K562 (cell line): Measurements from ENCODE around the gene BLOC1S3. TPM values are rescaled to one million over a fixed set of nuclear protein-coding genes. Genes with fewer than 3 reads are reported as not detected.

ENCODE experiments used
- ATAC-seq: fragments of 200-7000 bp; cut with Tn5 transposase; 3 replicates; pipeline ENCODE4 v1.9.1; 2020; ENCODE audit warnings: moderate library complexity
- BruUV-seq: library from RNA; stranded (reverse); fragments of 400-500 nt; replicated peaks from 2 replicates; lab custom pipeline; 2021; lab: Mats Ljungman, UMichigan
- CTCF ChIA-PET: fragments of 300-600 bp; formaldehyde crosslinking; extraction: SDS; loops from one replicate; lab custom pipeline; 2021; ENCODE audit warnings: low intra/inter-chr PET ratio; lab: Yijun Ruan, JAX
- POLR2A ChIA-PET: fragments of 300-600, 350-650 bp; sonication (Branson Sonifier 250); formaldehyde crosslinking; extraction: SDS; loops from one replicate; lab custom pipeline; 2021; ENCODE audit warnings: antibody characterized with exemption, inconsistent platforms; lab: Yijun Ruan, JAX
- DNase-seq, 4 experiments: peaks; one replicate each; pipeline versions ENCODE4 v3.0.0 to v3.0.0-alpha.2; 2011 to 2018; ENCODE audit warnings: low spot score in 3 of 4, mixed read lengths in 3 of 4; ENCODE audit errors: extremely low read depth in 1 of 4
- FAIRE-seq: peaks from 2 replicates; lab custom pipeline; 2011; peaks lifted over from hg19 to GRCh38; lab: Jason Lieb, UNC
- H2AFZ ChIP-seq: 2 replicates; pipeline ENCODE4 v1.6.0; 2011; ENCODE audit warnings: low read depth, low read length, control low read depth, inconsistent platforms
- H3K27ac ChIP-seq: fragments of 200-600 bp; 3 replicates; pipeline ENCODE4 v1.8.0; 2011; ENCODE audit warnings: low read depth, mild to moderate bottlenecking, control low read depth, inconsistent platforms, low read length, moderate library complexity, mixed read lengths; ENCODE audit errors: extremely low read depth
- H3K27me3 ChIP-seq, 2 experiments: fragments of 300-600 bp in 1 of 2; 2 replicates in 1 of 2; 3 replicates in 1 of 2; pipeline versions ENCODE4 v1.6.0 to v1.8.0; 2011; ENCODE audit warnings: inconsistent platforms in 2 of 2, low read length in 2 of 2, mild to moderate bottlenecking in 1 of 2, mixed read lengths in 1 of 2, moderate library complexity in 1 of 2; ENCODE audit not compliant: control insufficient read depth in 2 of 2, insufficient read depth in 2 of 2
- H3K36me3 ChIP-seq: fragments of 300-600 bp; 3 replicates; pipeline ENCODE4 v1.8.0; 2011; ENCODE audit warnings: mild to moderate bottlenecking, low read length, inconsistent platforms; ENCODE audit not compliant: control insufficient read depth, insufficient read depth
- H3K4me1 ChIP-seq, 2 experiments: fragments of 200-600 bp in 1 of 2; replicated peaks in 1 of 2; 2 replicates in 1 of 2; 3 replicates in 1 of 2; pipeline versions ENCODE4 v1.5.1 to v1.8.0; 2011; ENCODE audit warnings: inconsistent platforms in 2 of 2, low read length in 2 of 2, mild to moderate bottlenecking in 1 of 2, mixed read lengths in 1 of 2, moderate library complexity in 1 of 2; ENCODE audit not compliant: control insufficient read depth in 2 of 2, insufficient read depth in 2 of 2
- H3K4me2 ChIP-seq: 2 replicates; pipeline ENCODE4 v1.6.1; 2011; ENCODE audit warnings: low read length, control low read depth, inconsistent platforms, mixed read lengths; ENCODE audit not compliant: insufficient read depth
- H3K4me3 ChIP-seq: fragments of 200-600 bp; sonication (generic), shearing (Covaris generic); 2 replicates; pipeline ENCODE4 v1.5.1; 2016; ENCODE audit warnings: control low read depth, inconsistent platforms
- H3K79me2 ChIP-seq: fragments of 200-600 bp; 3 replicates; pipeline ENCODE4 v1.8.0; 2011; ENCODE audit warnings: low read length, inconsistent platforms; ENCODE audit not compliant: control insufficient read depth, insufficient read depth
- H3K9ac ChIP-seq, 2 experiments: 2 replicates each; pipeline versions ENCODE4 v1.6.0 to v1.6.1; 2011; ENCODE audit warnings: low read depth in 2 of 2, low read length in 2 of 2, control low read depth in 1 of 2, inconsistent platforms in 1 of 2, mild to moderate bottlenecking in 1 of 2, mixed read lengths in 1 of 2; ENCODE audit not compliant: insufficient read depth in 1 of 2
- H3K9me1 ChIP-seq: one replicate; pipeline ENCODE4 v1.6.0; 2011; ENCODE audit warnings: inconsistent platforms, mild to moderate bottlenecking, low read length, moderate library complexity; ENCODE audit not compliant: control insufficient read depth, insufficient read depth
- H3K9me3 ChIP-seq: replicated peaks from 2 replicates; pipeline ENCODE4 v1.5.1; 2011; ENCODE audit warnings: low read depth, low read length, inconsistent platforms; ENCODE audit not compliant: control insufficient read depth, insufficient read depth
- H4K20me1 ChIP-seq: replicated peaks from 2 replicates; pipeline ENCODE4 v1.6.1; 2011; ENCODE audit warnings: low read length, inconsistent platforms, mixed read lengths; ENCODE audit not compliant: control insufficient read depth, insufficient read depth
- BCL6 ChIP-seq: fragments of 250-450 bp; sonication (Bioruptor Pico); IDR thresholded peaks from 2 replicates; pipeline ENCODE4 v1.4.0; 2020
- TRIM28 ChIP-seq: fragments of 450-650 bp; IDR thresholded peaks from 2 replicates; pipeline ENCODE4 v1.6.1; 2017
- ZNF707 ChIP-seq: fragments of 250-450 bp; sonication (Bioruptor Pico); conservative IDR thresholded peaks from 2 replicates; pipeline ENCODE4 v1.8.0; 2022; ENCODE audit warnings: inconsistent platforms, mild to moderate bottlenecking, moderate library complexity
- WGBS: fragments of 100-300 bp; shearing (Covaris generic); methylation state at CpG from one replicate; pipeline ENCODE4 v1.1.6; 2016; ENCODE audit warnings: low coverage, mixed read lengths; ENCODE audit not compliant: insufficient coverage; ENCODE audit errors: missing lambda C conversion rate; 5-methylcytosine and 5-hydroxymethylcytosine counted together
- in situ Hi-C: fragments of 300-500 bp; cut with MboI; formaldehyde crosslinking; loops from 4 replicates; pipeline ENCODE4 v1.15.0; 2018; ENCODE audit warnings: inconsistent platforms, mixed read lengths
- intact Hi-C: fragments of 100-400 bp; cut with micrococcal nuclease; formaldehyde crosslinking; loops from 2 replicates; pipeline ENCODE4 v1.14.2; 2022
- polyA plus RNA-seq, 8 experiments: library from polyadenylated mRNA; depleted of rRNA in 4 of 8; stranded (reverse) in 5 of 8; unstranded in 3 of 8; fragments of >200 nt; fragmentation: Nextera tagmentation in 2 of 8; fragmentation: Illumina TruSeq in 1 of 8; extraction: Ambion mirVana in 2 of 8; extraction: Trizol in 1 of 8; gene quantifications; 2 replicates each; pipeline versions ENCODE4 v1.2.1 to v1.2.3, GENCODE V29; 2011 to 2014; ENCODE audit warnings: inconsistent platforms in 1 of 8, missing spikeins in 1 of 8
- total RNA-seq, 7 experiments: library from RNA; depleted of rRNA in 6 of 7; stranded (reverse); fragments of >200 nt in 6 of 7; fragmentation: Illumina TruSeq in 2 of 7; extraction: Trizol in 2 of 7; gene quantifications; 2 replicates each; pipeline versions ENCODE4 v1.2.1 to v1.2.3, GENCODE V29; 2011 to 2021; ENCODE audit warnings: low replicate concordance in 1 of 7
- TF ChIP-seq, protein P1 (sequence below), 3 experiments: fragments of 200-800 bp in 1 of 3; fragments of 250-450 bp in 1 of 3; fragments of 450-650 bp in 1 of 3; sonication (Bioruptor Pico) in 1 of 3; sonication (Bioruptor generic) in 1 of 3; formaldehyde crosslinking in 1 of 3; IDR thresholded peaks; 2 replicates each; pipeline versions ENCODE4 v1.6.1 to v1.8.0; 2016 to 2022; ENCODE audit warnings: mild to moderate bottlenecking in 2 of 3, missing genetic modification characterization in 2 of 3, missing compliant biosample characterization in 1 of 3, moderate library complexity in 1 of 3

BLOC1S3 gene
- total and polyA plus RNA-seq, 9 of the 15 experiments (the other 6 are each of a cell fraction or from before 2014, with no cell fraction given), result 3.9 to 20.2 (median 10.4) TPM

DNA sequence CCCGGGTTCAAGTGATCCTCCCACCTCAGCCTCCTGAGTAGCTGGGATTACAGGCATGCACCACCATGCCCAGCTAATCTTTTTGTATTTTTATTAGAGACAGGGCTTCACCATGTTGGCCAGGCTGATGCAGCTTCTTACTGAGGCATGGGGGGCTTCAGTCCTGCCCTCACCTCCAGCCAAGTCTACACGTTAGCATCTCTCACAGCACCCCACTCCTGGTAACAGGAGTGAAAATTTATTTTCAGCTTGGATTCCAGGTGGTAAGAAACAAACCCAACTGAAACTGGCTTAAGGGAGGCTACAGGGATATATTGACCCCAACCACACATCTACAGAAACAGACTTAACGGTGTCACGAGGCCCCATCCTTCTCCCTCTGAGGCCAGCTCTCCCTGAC lies 28.4 kb upstream of the BLOC1S3 start:
- POLR2A ChIA-PET, result interaction anchor here (0.6 kb wide), 3 partner anchors 15 to 236 kb away, joined by 3 read pairs; no protein-coding TSS in a partner anchor
- TF ChIP-seq ZNF707 (CRISPR knock-in tag) (peak; percentile 83), BCL6 (CRISPR knock-in tag) (no peak), TRIM28 (no peak)
- TF ChIP-seq, protein P1, sequence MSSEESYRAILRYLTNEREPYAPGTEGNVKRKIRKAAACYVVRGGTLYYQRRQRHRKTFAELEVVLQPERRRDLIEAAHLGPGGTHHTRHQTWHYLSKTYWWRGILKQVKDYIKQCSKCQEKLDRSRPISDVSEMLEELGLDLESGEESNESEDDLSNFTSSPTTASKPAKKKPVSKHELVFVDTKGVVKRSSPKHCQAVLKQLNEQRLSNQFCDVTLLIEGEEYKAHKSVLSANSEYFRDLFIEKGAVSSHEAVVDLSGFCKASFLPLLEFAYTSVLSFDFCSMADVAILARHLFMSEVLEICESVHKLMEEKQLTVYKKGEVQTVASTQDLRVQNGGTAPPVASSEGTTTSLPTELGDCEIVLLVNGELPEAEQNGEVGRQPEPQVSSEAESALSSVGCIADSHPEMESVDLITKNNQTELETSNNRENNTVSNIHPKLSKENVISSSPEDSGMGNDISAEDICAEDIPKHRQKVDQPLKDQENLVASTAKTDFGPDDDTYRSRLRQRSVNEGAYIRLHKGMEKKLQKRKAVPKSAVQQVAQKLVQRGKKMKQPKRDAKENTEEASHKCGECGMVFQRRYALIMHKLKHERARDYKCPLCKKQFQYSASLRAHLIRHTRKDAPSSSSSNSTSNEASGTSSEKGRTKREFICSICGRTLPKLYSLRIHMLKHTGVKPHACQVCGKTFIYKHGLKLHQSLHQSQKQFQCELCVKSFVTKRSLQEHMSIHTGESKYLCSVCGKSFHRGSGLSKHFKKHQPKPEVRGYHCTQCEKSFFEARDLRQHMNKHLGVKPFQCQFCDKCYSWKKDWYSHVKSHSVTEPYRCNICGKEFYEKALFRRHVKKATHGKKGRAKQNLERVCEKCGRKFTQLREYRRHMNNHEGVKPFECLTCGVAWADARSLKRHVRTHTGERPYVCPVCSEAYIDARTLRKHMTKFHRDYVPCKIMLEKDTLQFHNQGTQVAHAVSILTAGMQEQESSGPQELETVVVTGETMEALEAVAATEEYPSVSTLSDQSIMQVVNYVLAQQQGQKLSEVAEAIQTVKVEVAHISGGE (CRISPR knock-in tag; IDR thresholded peaks at IDR 0.05), result no peak
- H3K27ac ChIP-seq, result no peak overlapping the region
- H3K4me1 ChIP-seq, result peaks cover 15 to 69% of the 10 kb centered on the region in 2 experiments
- H3K79me2 ChIP-seq, result no peaks in the 10 kb centered on the region
- no peak overlapping the region for H3K4me2 ChIP-seq
- H3K27me3 ChIP-seq, result no peaks in the 10 kb centered on the region
- intact Hi-C loops (no loop called here), in situ Hi-C loops (no loop called here)
- ATAC-seq, result no peak
- peaks cover 18% of the 10 kb centered on the region; the same call in 1 of the 3 replicates for H3K36me3 ChIP-seq
- no TSS peak for BruUV-seq
- no peak for DNase-seq
- no peak overlapping the region for H3K4me3 ChIP-seq
- CTCF ChIA-PET, result no interaction called here
- FAIRE-seq, result no peak
- H4K20me1 ChIP-seq, result peaks cover 6% of the 10 kb centered on the region
- no peaks in the 10 kb centered on the region for H3K9me3 ChIP-seq
- peaks cover 5% of the 10 kb centered on the region for H3K9me1 ChIP-seq
- H3K9ac ChIP-seq, result peak overlapping the region in 1 of 2 experiments; percentile 32; a peak in 1 of 4 replicates
- 86% methylated on average over 4 of the region's 4 CpGs for WGBS
- H2AFZ ChIP-seq, result no peak overlapping the region
